Sciatic nerve (tissue), 2 donors: ENCODE data around the gene BAX. TPM values are rescaled to one million over a fixed set of nuclear protein-coding genes. Genes with fewer than 3 reads are reported as not detected.
"Not testable (repeated sequence)": the region's sequence is repeated elsewhere in the genome, so short reads cannot be mapped to it uniquely, and the experiment has no call there.

Source experiments
- ATAC-seq: fragments of 200-7000 bp; cut with Tn5 transposase; one replicate; pipeline ENCODE4 v1.9.1; 2020; ENCODE audit warnings: mild to moderate bottlenecking, moderate library complexity
- DNase-seq: peaks from one replicate; pipeline ENCODE4 v3.0.0-alpha.2; 2020; ENCODE audit warnings: low spot score
- intact Hi-C: fragments of 100-400 bp; cut with DNase I; formaldehyde crosslinking; loops from one replicate; pipeline ENCODE4 v1.14.2; 2022
- total RNA-seq: library from RNA; stranded (reverse); fragmentation: NEBNext Ultra II Directional; extraction: Animal tissue kit (Norgen Biotek cat#: 25700); gene quantifications from one replicate; pipeline ENCODE4 v1.2.1, GENCODE V29; 2021
- donor health status: DM: no; HTN: no; CAD: no.
- donor health status: DM: no; HTN: no; CAD: no.

BAX gene
- total RNA-seq, 1 donor from 2014 or later = 48.0 TPM

- DNase-seq (no peak), ATAC-seq (peak; percentile 47)
- intact Hi-C loops = no loop called here
Measured at GRCh38 chr19:48926909-48927308, 27.8 kb upstream of the BAX start.

- intact Hi-C loops, DNase-seq, ATAC-seq: not testable (repeated sequence)
Measured at GRCh38 chr19:48927692-48928091, 27.0 kb upstream of the BAX start.

- intact Hi-C loops = no loop called here
- DNase-seq (no peak), ATAC-seq (no peak)
Measured at GRCh38 chr19:48928164-48929025, 26.3 kb upstream of the BAX start.

GRCh38 chr19:48933382-48933932 is 21.2 kb upstream of the BAX start, which contains the start of gene DHDH:
TSS of gene DHDH (plus strand) at chr19:48933699. CDS start at chr19:48933722, 23 bp downstream.
- intact Hi-C loops = no loop called here
- ATAC-seq (peak; percentile 81), DNase-seq (peak; percentile 81)

GRCh38 chr19:48934837-48935236 is 19.8 kb upstream of the BAX start:
- ATAC-seq (no peak), DNase-seq (no peak)

GRCh38 chr19:48935864-48936263 is 18.8 kb upstream of the BAX start:
- DNase-seq (no peak), ATAC-seq (no peak)
- intact Hi-C loops = no loop called here

More at GRCh38 chr19:48934837-48935236, 19.8 kb upstream of the BAX start:
- intact Hi-C loops = no loop called here

DNA sequence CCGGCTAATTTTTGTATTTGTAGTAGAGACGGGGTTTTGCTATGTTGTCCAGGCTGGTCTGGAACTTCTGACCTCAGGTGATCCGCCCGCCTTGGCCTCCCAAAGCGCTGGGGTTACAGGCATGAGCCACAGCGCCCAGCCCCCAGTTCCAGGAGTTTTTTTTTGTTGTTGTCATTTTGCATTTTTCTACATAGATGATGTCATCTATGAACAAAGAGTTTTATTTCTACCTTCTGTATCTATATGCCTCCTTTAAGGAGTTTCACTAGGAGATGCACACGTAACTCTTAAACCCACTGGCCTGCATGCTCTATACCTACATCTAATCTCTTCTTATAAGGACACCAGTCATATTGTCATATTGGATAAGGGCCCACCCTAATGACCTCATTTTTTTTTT is 16.4 kb upstream of the BAX start:
- intact Hi-C loops = no loop called here
- no peak for ATAC-seq
- DNase-seq = no peak

DNA sequence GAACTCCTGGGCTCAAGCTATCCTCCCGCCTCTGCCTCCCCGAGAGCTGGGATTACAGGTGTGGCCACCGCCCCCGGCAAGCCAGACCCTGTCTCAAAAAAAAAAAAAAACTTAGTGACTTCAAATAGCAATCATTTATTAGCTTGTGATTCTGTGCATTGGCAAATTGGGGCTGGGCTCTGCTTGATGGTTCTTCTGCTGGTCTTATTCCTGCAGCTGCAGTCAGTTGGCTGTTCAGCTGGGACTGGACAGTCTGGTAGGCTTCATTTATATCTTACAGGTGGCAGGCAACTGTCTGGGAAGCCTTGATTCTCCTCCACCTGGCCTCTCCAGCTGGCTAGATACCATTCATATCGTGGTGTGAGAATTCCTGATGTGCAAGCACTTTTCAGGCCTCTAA is 13.8 kb upstream of the BAX start:
- DNase-seq (no peak), ATAC-seq (no peak)
- intact Hi-C loops = no loop called here

- DNase-seq (no peak), ATAC-seq (no peak)
- intact Hi-C loops = no loop called here
Measured at GRCh38 chr19:48943081-48943480, 11.6 kb upstream of the BAX start.

DNA sequence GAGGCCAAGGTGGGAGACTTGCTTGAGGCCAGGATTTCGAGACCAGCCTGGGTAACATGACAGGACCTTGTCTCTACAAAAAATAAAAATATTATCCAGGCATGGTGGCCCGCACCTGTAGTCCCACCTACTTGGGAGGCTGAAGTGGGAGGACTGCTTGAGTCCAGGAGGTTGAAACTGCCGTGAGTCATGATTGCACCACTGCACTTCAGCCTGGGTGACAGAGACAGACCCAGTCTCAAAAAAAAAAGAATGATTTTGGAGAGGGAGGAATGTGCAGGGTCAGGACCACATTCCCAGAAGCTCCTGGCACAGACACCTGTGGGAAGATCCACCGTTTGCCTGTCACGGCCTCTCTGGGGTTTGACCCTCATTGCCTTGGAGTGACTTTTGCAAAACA is 9.3 kb upstream of the BAX start:
- ATAC-seq (no peak), DNase-seq (no peak)
- intact Hi-C loops = no loop called here

DNA sequence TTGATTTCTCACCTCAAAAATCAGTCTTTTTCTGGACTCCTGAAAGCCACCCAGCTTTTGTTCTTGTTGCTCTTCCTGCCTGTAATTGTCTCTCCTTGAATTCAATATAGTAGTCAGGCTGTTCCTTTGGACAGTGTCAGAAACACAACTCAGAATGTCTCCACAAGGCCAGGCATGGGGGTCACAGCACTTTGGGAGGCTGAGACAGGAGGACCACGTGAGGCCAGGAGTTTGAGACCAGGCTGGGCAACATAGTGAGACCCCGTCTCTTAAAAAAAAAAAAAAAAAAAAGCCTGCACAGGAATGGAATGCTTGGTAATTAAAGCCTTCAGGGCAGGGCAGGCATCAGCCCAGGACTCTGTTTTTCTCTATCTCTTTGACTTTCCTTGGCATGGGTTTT is 8.9 kb upstream of the BAX start:
- no peak for DNase-seq
- intact Hi-C loops = no loop called here
- ATAC-seq = no peak

DNA sequence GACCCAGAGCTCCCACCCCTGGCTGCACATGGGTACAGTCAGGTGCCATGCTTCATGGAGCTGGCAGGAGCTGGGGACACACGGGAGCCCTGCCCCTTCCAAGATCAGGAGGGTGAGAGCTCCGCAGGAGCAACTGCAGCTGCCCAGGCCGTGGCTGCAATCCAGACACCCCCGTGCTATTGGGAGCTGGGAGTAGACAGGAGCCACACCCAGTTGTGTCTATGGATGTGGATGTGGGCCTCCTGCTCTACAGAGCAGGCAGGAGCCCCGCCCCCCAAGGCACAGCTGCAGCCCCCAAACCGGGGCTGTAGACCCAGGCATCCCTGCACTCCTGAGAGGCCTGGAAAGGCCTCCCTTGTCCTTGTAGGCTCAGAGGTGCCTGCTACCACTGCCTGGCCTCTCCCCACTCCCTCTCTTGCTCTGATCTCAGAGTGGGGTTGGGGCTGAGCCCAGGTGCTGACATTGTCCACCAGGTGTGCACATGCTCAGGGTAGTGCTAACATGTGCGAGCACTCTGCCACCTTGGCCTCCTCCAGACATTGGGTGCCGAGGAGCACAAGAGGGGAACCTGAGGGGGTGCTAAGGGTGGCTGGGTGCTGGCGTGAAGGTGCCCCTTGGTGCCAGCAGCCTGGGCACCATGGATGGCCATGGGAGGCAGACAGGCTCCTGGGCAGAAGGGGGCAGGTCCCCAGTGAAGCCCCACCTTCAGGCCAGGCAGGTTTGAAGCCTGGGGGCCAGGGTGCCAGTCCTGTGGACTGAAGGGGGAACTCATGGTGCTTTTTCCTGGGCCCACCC is 8.0 kb upstream of the BAX start:
- DNase-seq (no peak), ATAC-seq (peak; percentile 11)
- intact Hi-C loops = no loop called here

DNA sequence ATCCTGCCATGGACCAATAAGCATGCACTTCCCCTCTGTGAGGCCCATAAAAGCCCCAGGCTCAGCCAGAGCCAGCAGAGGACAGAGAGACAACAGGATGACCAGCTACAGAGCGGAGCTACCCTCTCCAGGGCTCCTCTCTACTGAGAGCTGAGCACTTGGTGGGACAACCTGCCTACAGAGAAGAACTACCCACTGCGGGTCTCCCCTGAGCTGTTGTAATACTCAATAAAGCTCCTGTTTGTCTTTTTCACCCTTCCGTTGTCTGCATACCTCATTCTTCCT is 7.5 kb upstream of the BAX start:
- intact Hi-C loops = no loop called here
- no peak for DNase-seq
- ATAC-seq = no peak

DNA sequence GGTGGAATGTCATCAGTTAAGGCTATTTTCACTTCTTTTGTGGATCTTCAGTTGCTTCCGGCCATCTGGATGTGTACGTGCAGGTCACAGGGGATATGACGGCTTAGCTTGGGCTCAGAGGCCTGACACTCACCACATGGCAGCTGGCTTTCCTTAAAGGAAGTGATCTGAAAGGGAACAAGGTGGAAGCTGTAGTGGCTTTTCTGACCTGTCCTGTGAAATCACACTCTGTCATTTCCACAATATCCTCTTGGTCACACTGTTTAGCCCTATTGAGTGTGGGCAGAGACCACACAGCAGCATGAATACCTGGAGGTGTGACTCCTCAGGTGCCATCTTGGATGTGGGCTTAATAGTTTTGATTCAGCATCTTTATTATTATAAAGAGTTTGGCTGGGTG is 4.5 kb upstream of the BAX start:
- no peak for DNase-seq
- no peak for ATAC-seq
- intact Hi-C loops = loop anchor here (10.0 kb wide), 1 partner anchor 45 kb away; the partner anchor contains the start of gene NUCB1

GRCh38 chr19:48950830-48951519 is 3.7 kb upstream of the BAX start:
- intact Hi-C loops = loop anchor here (10.0 kb wide), 1 partner anchor 46 kb away; the partner anchor contains the start of gene NUCB1
- DNase-seq (no peak), ATAC-seq (no peak)

DNA sequence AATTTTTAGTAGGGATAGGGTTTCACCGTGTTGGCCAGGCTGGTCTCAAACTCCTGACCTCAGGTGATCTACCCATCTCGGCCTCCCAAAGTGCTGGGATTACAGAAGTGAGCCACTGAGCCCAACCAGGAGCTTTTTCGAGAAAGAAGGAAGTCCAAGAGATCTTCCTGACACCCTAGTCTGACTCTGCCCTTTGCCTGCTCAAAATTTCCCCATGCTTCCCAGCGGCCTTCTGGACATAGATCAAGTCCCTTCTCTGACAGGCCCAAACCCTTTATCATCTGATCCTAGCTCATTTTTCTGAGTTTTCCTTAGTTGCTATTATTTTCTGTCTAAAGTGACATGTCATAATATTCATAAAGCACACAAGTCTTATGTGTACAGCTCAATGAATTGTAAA is 1.5 kb upstream of the BAX start:
- DNase-seq (no peak), ATAC-seq (no peak)
- intact Hi-C loops = loop anchor here (10.0 kb wide), 1 partner anchor 48 kb away; the partner anchor contains the start of gene NUCB1

- no peak for DNase-seq
- intact Hi-C loops = loop anchor here (10.0 kb wide), 1 partner anchor 49 kb away; the partner anchor contains the start of gene NUCB1
- peak; percentile 8 for ATAC-seq
Measured at GRCh38 chr19:48953990-48954594, 583 bp upstream of the BAX start.

GRCh38 chr19:48955308-48955958 is 758 bp downstream of the BAX start:
- intact Hi-C loops = loop anchor here (10.0 kb wide), 1 partner anchor 51 kb away; the partner anchor contains the start of gene NUCB1
- no peak for ATAC-seq
- no peak for DNase-seq
